Measurements from ENCODE around the gene STK11. TPM values are rescaled to one million over a fixed set of nuclear protein-coding genes. Genes with fewer than 3 reads are reported as not detected.

STK11 gene
- total and polyA plus RNA-seq, 2 experiments from 2014 or later, result 19.4 to 96.5 TPM

- TF ChIP-seq ZNF462 (CRISPR knock-in tag; IDR thresholded peaks at IDR 0.05), result no peak
Measured at GRCh38 chr19:1173159-1173844, 32.3 kb upstream of the STK11 start (continued).

- Histone ChIP-seq H3K27ac (ENCODE audit: low read depth) (peak within 1 kb of the TSS; percentile 76), H3K9me2 (ENCODE audit: insufficient read depth) (no peaks in the 10 kb centered on the region), H3K4me3 (peak within 1 kb of the TSS; percentile 96), H3F3A (replicated peaks; ENCODE audit: low read depth) (peaks cover 27% of the 10 kb centered on the region; the same call in 1 of the 2 replicates), H2AFZ (peak within 1 kb of the TSS; percentile 91), H3K27me3 (ENCODE audit: insufficient read depth) (no peaks in the 10 kb centered on the region), H3K36me3 (ENCODE audit: insufficient read depth) (no peaks in the 10 kb centered on the region), H4K20me1 (replicated peaks; ENCODE audit: insufficient read depth) (peaks cover 5% of the 10 kb centered on the region; the same call in 1 of the 2 replicates), H3K4me1 (ENCODE audit: insufficient read depth) (no peaks in the 10 kb centered on the region; the same call in 1 of the 2 replicates), H3K79me2 (replicated peaks; ENCODE audit: insufficient read depth) (peaks cover 45% of the 10 kb centered on the region), H3K4me2 (peak within 1 kb of the TSS; percentile 93)
- peak within 1 kb of the TSS; percentile 89 for H3K27ac Mint-ChIP-seq
- no peaks in the 10 kb centered on the region; the same call in 2 of the 3 replicates for H3K9me3 Mint-ChIP-seq
- TF ChIP-seq ZNF331 (CRISPR knock-in tag; IDR thresholded peaks at IDR 0.05; ENCODE audit: low read depth) (no peak), EZH2phosphoT487 (IDR thresholded peaks at IDR 0.05; ENCODE audit: unreplicated experiment) (no peak), ZNF114 (CRISPR knock-in tag; IDR thresholded peaks at IDR 0.05) (no peak), CREB1 (CRISPR knock-in tag; IDR thresholded peaks at IDR 0.05; ENCODE audit: low read depth) (peak; percentile 34; the same call in 1 of the 2 replicates), ETS1 (IDR thresholded peaks at IDR 0.05) (no peak; the same call in 1 of the 2 replicates), JUNB (IDR thresholded peaks at IDR 0.05; ENCODE audit: unreplicated experiment) (no peak), POLR2AphosphoS5 (IDR thresholded peaks at IDR 0.05; ENCODE audit: low read depth) (peak; percentile 49)
- DNase-seq (ENCODE audit: low spot score) (peak; percentile 92), ATAC-seq (peak; percentile 53)
- peaks cover 22% of the 10 kb centered on the region for H3K4me1 Mint-ChIP-seq
- peaks cover 8% of the 10 kb centered on the region; the same call in 1 of the 3 replicates for H3K36me3 Mint-ChIP-seq (ENCODE audit: low read depth)
- H3K4me3 Mint-ChIP-seq, result peak within 1 kb of the TSS; percentile 93
- H3K27me3 Mint-ChIP-seq (ENCODE audit: insufficient read depth, low read depth, poor library complexity), result peaks cover 21% of the 10 kb centered on the region
Measured at GRCh38 chr19:1173845-1174809, 31.5 kb upstream of the STK11 start, which contains the start of gene SBNO2. Gene SBNO2, minus strand, starts transcription at chr19:1174268. Its CDS starts 19,992 bp downstream, at chr19:1154276.

All from GM23338 (cell line).